Urothelium cell line (cell line): ENCODE data around the gene RASGRP4.

Experiments
- DNase-seq: peaks from one replicate; pipeline ENCODE4 v3.0.0; 2011; ENCODE audit warnings: low spot score, mixed read lengths
- FAIRE-seq: peaks from 2 replicates; lab custom pipeline; 2011; peaks lifted over from hg19 to GRCh38; lab: Jason Lieb, UNC

The RASGRP4 gene

DNA sequence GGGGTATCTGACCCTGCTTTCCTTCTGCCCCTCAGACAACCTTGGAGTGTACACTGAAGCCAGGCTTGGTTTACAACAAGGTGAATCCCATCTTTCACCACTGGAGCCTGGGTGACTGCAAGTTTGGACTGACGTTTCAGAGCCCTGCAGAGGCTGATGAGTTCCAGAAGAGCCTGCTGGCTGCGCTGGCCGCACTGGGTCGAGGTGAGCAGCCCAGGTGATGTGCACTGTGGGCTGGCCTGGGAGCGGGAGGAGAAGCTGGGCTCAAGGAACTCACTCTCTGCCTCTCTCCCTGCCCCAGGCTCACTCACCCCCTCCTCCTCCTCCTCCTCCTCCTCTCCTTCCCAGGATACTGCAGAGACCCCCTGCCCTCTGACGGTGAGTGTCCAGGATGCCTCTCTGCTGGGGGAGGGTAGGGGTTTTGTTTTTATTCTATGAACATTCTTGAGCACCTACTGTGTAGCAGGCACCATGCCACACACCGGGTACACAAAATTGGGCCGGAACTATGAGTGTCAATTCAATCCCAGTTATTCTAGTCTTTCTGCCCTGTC, 34.0 kb downstream of the RASGRP4 start:
- no peak for FAIRE-seq
- DNase-seq, result no peak

DNA sequence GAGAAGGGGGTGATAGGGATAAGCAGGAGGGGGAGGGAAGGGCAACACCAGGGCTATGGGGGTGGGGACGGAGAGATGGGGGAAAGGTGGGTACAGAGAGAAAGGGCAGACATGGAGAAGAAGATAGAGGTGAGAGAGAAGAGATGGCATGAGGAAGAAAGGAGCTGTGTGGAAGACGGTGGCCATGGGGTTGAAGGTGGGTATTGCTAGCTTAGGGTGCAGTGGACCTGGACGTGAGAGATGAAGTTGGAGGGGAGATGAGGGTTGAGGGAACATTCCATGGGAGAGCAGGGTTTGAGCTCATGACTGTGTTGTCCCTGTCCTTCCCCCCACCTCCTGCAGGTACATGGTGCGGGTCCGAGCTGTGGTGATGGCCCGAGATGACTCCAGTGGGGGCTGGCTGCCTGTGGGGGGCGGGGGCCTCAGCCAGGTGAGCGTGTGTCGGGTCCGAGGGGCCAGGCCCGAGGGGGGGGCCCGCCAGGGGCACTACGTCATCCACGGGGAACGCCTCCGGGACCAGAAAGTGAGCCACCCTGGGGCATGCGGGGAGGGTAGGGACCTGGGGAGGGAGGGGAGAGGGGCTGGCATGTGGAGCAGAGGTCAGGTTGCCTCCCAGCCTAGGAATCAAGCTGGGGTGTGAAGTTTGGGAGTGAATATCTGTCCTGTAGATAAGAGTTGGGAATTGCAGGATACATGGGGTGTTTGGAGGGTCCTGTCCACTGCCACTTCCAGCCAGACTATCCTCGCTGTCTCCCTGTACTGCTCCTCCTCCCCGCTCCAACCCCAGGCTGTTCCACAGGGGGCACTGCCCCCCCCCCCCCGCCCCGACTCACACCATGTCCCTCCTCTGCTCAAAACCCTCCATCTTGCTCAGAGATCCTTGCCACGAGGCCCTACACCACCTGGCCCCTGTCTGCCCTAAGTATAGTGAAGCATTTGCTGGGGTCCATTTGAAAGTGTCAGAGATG, 35.8 kb downstream of the RASGRP4 start:
- peak; percentile 83 for FAIRE-seq

DNA sequence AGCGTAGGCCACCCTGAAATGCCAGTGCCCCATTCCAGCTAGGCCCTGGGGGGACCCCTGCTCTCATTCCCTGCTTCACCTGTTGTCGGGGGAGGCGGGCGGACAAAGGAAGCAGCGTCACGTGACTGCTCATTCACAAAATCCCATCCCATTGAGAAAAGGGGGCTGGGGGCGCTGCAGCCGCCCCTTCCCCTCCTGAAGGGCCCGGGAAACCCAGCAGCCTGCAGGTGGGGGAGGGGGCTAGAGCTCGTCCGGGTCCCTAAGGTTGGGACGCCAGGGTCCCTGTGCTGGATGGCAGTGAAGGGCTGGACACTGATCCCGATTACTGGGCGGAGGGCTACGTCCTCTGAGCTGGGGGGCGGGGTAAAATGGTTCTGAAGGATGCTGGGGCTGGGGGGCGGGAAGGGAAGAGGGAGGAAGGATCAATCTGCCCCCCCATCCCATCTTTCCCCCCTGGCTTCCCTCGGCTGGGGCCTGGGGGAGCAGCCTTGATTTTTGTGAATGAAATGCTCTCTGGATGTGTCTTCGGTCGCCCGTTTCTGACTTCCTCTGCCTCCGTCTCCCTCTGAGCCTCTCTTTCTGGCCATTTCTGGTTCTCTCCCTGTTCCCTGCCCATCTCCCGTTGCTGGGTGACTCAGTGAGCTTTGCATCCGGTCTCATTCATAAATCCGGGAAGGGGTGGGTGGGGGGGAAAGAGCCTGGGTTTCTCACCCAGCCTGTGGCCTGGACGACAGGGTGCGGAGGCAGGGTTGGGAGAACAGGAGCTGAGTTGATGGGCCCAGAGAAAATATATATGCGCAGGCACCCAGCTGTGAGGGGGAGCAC, 36.7 kb downstream of the RASGRP4 start:
- FAIRE-seq, result no peak

More for the DNA sequence above, 35.8 kb downstream of the RASGRP4 start:
- no peak for DNase-seq

DNA sequence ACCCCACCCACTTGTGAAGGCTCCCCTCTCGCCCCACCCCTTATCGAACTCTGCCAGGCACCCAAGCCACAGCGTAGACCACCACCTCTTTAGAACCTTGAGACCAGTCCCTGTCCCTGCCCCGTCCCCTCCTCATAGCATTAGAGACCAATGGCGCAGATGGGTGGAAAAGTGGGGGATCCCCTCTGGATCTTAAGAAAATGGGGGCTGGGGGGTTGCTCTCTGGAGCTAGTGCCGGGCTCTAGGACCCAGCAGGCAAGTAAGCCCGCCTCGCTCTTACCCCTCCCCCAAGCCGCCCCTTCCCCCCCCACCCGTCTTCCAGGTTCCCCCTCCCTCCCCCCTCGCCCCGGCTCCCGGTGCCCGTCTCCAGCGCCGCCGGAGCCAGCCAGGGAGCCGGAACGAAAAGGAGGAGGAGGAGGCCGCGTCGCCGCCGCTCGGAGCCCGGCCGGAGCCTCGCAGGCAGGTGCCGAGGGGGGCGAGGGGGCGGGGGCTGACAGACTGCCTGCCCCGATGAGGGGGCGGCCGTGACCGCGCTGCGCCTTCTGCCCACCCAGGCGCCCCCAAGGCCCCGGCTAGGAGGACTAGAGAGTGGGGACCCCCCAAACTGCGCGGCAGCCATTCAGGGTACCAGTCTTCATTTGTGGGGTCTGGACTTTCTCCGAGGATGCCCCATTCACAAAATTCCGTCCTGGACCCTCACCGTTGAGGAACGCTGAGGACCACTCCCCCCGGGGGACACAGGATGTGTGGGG, 37.5 kb downstream of the RASGRP4 start, which contains the start of gene SPRED3:
Gene SPRED3 (plus strand): TSS at position 349 of the 752 bp plus-strand sequence. CDS start 1,606 bp downstream, outside the sequence.
- DNase-seq (peak; percentile 76), FAIRE-seq (no peak)

More for the DNA sequence above, 36.7 kb downstream of the RASGRP4 start:
- DNase-seq, result peak; percentile 86

DNA sequence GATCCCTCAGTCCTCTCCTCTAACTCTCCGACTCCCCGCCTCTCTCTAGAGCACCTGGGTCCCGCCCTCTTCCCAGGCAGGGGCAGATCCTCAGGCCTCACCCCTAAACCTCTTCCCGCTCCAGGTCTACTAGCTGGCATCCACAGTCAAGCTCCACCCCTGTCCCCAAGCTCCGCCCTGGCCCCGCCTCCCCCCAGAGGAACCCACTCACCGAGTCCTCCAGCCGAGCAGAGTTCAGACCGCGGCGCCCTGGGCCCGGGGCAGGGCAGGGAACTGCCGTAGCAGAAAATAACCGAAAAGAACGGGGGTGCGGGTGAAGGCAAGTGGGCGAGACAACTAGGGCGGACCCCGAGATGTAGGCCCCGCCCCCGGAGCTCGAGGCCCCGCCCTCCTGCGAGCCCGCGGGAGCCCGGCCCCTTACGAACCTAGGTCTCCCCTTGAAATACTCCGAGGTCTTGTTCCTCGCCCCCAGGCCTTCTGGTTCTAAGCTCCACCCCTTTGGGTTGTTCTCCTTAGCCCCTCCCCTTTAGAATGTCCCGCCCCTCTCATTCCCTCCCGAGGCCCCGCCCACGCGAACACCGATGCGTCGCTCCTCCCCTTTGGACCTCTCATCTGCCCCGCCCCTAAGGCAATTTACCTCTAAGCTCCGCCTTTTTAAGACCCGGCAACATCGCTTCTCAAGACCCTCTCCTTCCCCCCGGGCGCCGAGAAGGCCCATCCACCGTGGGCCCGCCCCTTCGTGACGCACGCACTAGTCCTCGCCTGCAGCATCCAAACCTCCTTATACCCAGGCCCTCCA, 38.3 kb downstream of the RASGRP4 start, which contains the start of gene GGN:
Gene GGN (minus strand): TSS at position 485 of the 799 bp plus-strand sequence. CDS start 773 bp downstream, outside the sequence.
- peak; percentile 53 for FAIRE-seq

DNA sequence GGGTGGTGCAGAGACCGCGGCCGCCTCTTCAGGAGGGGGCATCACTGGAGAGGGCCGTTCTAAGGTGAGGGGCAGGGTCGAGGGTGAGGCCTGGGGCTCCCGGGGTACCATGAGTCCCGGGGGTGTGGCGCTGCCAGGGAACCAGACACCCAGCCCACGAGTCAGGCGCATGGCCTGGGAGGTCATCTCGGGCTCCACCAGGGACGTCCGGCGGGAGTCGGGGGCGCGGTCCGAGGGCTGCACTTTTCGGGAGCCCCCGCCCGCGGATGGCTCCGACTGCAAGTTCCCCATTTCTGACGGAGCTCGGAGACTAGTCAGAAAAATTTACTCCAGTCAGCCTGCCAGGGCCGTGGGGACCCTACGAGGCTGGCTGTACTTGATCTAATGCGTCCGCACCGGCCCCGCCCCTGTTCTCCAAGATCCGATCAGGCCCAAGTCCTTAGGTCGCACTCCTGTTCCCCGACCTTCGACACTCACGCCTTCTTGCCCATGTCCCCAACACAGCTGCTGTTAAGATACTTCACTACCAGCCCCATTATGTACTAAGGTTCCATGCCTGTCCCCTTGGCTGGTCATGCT, 39.0 kb downstream of the RASGRP4 start:
- FAIRE-seq, result no peak
- DNase-seq, result no peak

More for the DNA sequence above, 38.3 kb downstream of the RASGRP4 start, which contains the start of gene GGN:
- DNase-seq, result peak; percentile 92

DNA sequence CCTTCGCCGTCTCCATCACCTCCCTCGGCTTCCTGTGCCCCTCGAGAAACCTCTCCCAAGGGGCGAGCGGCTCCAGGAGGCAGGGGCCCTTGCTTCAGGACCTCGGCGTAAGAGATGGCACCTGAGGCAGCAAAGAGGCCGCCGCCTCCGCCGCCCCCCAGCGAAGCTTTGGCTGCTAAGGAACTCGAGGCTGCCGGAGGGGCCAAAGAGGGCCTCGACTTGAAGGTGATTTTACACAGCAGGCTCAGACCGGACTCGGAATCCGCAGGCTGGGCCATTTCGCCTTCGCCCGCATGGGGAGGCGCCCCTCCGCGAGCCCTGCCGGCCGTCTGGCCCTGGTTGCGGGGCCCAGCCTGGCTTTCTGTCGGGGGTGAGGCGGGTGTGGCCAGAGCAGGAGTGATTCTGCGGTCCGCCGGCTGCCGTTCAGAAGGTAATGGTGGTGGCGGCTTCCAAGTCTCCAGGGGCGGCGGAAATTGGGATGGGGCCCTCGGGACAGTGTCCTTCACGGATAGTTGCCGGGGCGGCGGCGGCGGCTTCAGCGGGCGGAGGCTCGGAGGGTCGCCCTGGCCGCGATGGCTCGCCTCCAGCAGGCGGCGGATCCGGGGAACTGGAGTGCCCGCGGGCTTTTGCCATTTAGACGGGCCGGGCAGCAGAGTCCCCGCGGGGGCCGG, 39.6 kb downstream of the RASGRP4 start:
- FAIRE-seq (no peak), DNase-seq (no peak)

DNA sequence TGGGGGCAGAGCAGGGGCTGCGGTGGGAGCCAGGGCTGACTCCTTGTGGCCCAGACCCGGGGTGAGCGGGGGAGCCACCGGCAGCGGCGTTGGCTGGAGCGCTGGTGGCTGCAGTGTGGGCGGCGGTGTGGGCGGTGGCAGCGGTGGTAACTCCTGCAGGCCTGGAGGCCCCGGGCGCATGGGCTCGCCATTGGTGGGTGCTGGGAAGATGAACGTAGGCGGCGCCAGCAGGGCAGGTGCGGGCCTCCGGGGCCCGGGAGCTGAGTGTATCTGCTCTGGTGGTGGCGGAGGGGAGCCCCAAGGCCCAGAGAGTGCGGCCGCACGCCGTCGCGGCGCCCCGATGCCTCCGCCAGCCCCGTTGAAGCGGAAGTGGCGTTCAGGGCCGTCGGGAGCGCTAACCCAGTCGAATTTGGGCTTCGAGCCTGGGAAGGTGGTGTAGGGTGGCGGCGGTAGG, 40.2 kb downstream of the RASGRP4 start:
- FAIRE-seq (no peak), DNase-seq (no peak)

DNA sequence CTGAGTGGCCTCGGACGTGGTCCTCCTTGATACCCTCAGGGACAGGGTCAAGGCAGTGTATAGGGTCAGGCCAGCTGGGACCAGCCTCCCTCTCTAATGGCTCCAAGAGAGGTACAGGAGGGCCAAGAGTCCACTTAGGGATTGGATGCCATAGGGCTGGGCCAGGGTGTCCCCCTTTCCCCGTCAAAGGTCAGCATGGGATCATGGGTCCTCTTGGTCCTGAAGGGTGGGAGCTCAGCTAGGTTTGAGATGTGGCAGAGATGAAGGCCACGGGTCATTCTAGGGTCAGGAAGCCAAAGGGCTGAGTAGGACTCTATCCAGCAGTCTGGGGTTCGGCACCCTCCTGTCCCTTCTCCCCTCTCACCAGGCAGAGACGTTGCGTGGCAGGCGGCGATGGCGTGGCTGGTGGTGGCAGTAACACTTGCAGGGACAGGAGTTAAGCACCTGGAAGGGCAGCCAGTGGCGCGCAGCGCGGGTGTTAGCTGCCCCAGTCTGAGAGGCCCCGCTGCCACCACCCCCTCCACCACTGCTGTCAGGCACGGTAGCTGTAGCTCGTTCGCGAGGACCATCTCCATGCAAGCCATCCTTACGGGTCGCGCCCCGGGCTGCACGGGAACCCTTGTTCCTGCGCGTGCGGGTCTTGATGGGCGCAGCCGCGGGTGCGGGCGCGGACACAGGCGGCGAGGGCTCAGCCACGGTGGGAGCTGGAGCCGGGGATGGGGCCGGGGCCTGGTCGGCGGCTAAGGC, 40.8 kb downstream of the RASGRP4 start:
- no peak for DNase-seq
- no peak for FAIRE-seq

DNA sequence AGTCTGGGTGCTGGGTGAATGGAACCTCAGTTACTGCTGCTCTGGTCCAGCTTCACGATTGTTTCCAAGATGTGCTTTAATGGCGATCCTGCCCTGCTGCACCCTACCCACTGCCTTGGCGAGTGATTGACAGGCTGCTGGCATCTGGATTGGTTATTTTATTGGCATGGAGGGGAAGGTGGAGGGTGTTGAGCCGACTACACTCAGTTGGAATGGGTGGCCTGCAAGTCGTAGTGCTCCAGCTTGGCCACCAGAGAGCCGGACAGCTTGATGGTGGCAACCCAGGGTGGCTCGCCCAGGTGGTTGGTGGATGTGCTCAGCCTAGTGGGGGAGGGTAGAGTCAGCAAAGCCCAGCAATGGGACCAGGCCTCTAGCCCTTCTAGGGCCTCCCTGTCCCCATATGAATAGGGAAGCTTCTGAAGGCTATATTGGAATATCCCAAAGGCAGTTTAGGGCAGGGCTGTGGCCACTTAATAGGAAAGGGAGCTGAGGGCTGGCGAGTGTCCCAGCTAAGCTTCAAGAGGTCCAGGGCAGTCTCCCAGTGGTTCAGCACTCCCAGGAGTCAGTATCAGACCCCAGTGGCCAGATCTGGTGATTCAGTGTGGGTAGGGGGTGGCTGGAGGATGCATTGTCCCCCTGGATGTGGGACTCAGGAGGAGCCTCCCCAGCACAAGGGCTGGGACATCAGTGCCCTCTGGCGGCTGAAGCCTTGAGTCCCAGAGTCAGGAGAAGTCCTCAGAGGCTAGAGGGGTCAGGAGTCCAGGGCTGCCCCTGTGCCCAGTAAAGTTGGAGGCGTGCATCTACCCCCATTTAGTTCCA, 41.6 kb downstream of the RASGRP4 start:
- DNase-seq (no peak), FAIRE-seq (peak; percentile 20)

DNA sequence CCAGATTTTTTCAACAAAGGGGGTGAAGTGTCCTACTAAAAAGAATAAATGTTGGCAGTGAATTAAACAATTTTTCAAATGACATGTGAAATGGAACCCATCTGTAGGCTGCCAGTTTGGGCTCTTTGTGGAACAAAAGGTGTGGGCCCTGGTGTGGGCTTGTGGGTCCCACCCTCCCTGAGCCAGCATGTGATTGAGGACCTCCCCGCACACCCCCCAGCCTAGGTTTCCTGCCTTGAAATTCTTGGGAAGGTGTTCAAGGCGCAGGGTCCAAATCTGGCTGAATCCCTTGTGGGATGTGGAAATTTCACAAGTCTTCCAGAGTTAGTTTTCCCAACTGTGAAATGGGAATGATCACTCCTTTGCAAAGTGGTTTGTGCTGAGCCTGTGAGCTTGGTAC, 42.3 kb downstream of the RASGRP4 start:
- FAIRE-seq (no peak), DNase-seq (no peak)

DNA sequence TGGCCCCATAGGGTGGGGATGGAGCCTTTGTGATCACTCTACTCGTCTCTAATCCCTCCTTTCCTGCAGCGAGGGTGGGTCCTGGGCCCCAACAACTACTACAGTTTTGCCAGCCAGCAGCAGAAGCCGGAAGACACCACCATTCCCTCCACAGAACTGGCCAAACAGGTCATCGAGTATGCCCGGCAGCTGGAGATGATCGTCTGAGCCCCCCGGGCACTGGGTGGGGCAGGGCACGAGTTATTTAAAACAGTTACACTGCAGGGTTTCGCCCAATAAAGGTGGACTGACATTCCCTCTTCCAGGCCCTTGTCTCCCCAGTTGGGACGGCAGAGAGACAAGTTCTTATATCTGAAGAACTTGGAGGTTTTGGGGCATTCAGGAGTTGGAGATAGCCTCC, 42.8 kb downstream of the RASGRP4 start:
- FAIRE-seq (no peak), DNase-seq (no peak)

DNA sequence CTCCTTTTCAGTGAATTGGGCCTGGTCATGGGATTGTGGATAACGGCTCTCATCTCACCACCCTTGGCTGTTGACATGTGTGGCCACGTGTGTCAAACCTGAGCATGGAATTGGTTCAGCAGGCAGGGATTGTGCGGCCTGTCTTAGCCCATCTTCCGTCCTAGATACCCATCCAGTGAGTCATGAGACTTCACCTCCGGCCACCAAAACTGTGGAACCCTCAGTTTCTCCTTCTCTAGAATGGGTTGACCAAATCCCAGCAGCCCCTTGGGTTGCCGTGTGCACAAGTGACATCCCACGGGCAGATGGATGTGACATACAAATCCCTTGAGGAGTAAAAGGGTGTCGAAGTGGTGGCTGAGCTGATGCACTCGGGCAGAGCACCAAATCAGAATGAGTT, 44.9 kb downstream of the RASGRP4 start:
- DNase-seq, result no peak
- no peak for FAIRE-seq

DNA sequence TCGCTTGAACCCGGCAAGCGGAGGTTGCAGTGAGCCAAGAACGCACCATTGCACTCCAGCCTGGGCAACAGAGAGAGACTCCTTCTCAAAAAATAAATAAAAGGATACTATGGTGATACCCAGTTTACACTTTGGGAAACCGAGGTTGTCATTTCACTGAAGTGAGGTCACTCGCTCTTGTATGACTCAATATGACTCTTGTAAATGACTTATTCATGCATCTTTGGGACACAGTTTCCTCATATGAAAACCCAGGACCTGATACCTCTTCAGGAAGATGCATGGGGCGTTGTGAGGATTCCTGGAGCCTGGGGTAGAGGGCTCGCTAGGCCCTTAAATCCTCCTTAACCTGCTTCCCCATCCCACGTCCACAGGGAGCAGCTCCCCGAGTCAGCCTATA, 47.2 kb downstream of the RASGRP4 start:
- no peak for FAIRE-seq
- DNase-seq, result no peak

DNA sequence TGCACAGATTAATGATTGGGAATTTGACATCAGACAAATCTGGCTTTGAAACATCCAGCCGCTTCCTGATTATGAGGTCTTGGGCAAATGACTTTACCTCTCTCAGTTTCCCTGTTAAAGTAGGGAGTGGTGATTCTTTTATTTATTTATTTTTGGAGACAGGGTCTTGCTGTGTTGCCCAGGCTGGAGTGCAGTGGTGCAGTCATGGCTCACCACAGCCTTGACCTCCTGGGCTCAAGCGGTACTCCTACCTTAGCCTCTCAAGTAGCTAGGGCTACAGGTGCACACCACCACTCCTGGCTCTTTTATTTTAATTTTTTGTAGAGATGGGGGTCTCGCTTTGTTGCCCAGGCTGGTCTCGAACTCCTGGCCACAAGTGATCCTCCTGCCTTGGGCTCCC, 49.0 kb downstream of the RASGRP4 start:
- FAIRE-seq, result no peak

DNA sequence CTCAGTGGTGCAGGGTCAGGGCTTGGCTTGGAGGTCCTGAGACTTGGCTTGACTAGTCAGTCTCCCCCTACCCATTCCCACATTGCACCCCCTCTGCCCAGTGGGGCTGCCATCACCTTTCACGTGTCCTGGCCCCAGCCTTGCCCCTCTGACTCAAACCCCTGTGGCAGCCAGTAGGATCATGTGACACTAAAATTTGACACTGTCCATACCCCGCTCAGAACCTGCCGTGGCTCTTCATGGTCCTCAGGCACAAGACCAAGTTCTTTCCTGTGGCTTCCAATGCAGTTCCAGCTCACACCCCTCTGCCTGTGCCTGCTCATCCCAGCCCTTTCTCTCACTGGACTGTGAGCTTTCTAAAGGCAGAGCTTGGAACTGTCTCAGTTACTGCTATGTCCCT, 49.4 kb downstream of the RASGRP4 start:
- DNase-seq (no peak), FAIRE-seq (no peak)

More for the DNA sequence above, 49.0 kb downstream of the RASGRP4 start:
- DNase-seq, result no peak

DNA sequence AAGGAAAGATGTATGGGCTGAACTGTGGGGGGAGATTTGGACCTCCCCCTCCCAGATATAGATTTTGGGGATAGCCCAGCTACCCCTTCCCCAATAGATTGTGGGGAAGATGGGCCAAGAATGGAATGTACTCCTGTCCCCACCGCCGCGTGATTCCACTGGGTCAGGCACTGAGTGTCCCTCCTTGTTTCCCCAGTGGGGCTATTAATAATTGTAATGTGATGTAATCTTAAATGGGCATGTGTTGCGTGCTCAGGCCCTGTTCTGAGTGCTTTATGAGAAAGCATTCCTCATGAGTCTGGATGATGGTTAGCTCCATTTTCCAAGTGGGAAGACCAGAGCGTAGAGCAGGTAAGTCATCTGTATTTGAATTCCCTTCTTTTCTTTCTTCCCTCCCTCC, 50.3 kb downstream of the RASGRP4 start:
- DNase-seq (no peak), FAIRE-seq (no peak)
